Ishikawa (cell line): ENCODE measurements around the gene PPP4R4.

ENCODE experiments used
- CEBPB ChIP-seq: IDR thresholded peaks from 2 replicates; pipeline ENCODE4 v1.6.1; 2012
- CREB1 ChIP-seq: IDR thresholded peaks from 2 replicates; pipeline ENCODE4 v1.6.1; 2012; ENCODE audit warnings: low read depth
- EGR1 ChIP-seq: IDR thresholded peaks from 2 replicates; pipeline ENCODE4 v1.6.1; 2012
- EP300 ChIP-seq: IDR thresholded peaks from 2 replicates; pipeline ENCODE4 v1.6.1; 2012; ENCODE audit warnings: borderline replicate concordance
- FOXM1 ChIP-seq: IDR thresholded peaks from 2 replicates; pipeline ENCODE4 v1.6.1; 2012; ENCODE audit warnings: low read depth, borderline replicate concordance
- NFIC ChIP-seq: IDR thresholded peaks from 2 replicates; pipeline ENCODE4 v1.6.1; 2012
- RAD21 ChIP-seq: IDR thresholded peaks from 2 replicates; pipeline ENCODE4 v1.6.1; 2012; ENCODE audit warnings: low read depth
- REST ChIP-seq: IDR thresholded peaks from 2 replicates; pipeline ENCODE4 v1.6.1; 2012; ENCODE audit warnings: low read depth, mild to moderate bottlenecking
- TAF1 ChIP-seq: IDR thresholded peaks from 2 replicates; pipeline ENCODE4 v1.6.1; 2012; ENCODE audit warnings: low read depth, mild to moderate bottlenecking
- TEAD4 ChIP-seq: IDR thresholded peaks from 2 replicates; pipeline ENCODE4 v1.6.1; 2012
- USF1 ChIP-seq: IDR thresholded peaks from 2 replicates; pipeline ENCODE4 v1.6.1; 2012
- YY1 ChIP-seq: IDR thresholded peaks from 2 replicates; pipeline ENCODE4 v1.6.1; 2012; ENCODE audit warnings: low read depth
- ZBTB7A ChIP-seq: IDR thresholded peaks from 2 replicates; pipeline ENCODE4 v1.6.1; 2012; ENCODE audit warnings: low read depth
- TF ChIP-seq, protein P1 (sequence below): IDR thresholded peaks from 2 replicates; pipeline ENCODE4 v1.6.1; 2012

The PPP4R4 gene

DNA sequence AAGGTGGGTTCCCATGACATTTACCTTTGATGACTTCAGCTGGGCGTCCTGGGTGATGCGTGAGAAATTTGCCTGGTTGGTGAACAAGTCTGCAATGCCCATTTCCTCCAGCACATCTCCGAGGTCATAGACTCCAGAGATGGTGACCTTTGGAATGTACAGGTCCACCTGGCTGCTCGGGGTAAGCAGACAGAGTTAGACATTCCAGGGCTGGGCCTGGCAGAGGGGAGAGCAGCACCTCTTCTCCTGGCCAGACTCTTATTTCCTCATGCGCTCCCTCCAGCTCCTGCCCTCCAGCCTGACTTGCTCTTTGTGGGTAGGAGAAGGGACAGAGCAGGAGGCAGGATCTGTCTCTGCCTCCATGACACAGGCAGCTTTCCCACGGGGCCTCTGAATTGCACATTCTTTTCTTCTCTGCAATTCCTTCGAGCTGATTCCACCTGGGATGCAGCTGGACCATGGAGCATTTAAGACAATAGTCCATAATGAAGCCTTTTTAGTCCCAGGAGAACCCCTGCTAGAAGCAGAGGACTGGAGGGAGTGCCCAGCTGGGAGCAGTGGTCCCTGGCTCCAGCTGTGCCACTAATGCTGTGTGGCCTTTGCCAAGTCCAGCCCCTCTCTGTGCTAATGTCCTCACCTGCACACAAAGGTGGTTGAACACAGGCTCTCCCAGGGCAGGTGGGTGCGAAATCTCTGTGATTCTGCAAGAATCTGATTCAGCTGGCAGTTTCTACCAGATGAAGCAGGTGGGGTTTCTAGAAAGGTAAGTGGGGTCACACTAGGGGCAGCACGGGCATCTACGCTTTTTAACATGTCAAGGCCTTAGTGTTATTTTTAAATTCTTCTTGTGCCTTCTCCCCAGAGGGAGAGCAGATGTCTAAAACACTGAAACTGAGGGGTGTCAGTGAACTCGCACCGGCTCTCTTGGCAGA, 132.2 kb downstream of the PPP4R4 start:
- TF ChIP-seq EGR1: no peak
- TF ChIP-seq USF1: no peak
- no peak for TF ChIP-seq RAD21
- TF ChIP-seq, protein P1, sequence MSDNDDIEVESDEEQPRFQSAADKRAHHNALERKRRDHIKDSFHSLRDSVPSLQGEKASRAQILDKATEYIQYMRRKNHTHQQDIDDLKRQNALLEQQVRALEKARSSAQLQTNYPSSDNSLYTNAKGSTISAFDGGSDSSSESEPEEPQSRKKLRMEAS: no peak
- no peak for TF ChIP-seq FOXM1
- no peak for TF ChIP-seq EP300
- no peak for TF ChIP-seq TEAD4

GRCh38 chr14:94307410-94307992, 133.4 kb downstream of the PPP4R4 start:
- TF ChIP-seq RAD21 (peak; percentile 54), REST (no peak)

GRCh38 chr14:94309721-94310120, 135.6 kb downstream of the PPP4R4 start:
- TF ChIP-seq REST (no peak), EGR1 (no peak), CEBPB (no peak), CREB1 (no peak), USF1 (no peak), FOXM1 (no peak), ZBTB7A (no peak), YY1 (no peak), NFIC (no peak), EP300 (no peak)
- TF ChIP-seq, protein P1: no peak

- TF ChIP-seq TAF1 (no peak), NFIC (no peak)
These were observed 136.1 kb downstream of the PPP4R4 start for GRCh38 chr14:94310248-94310647.

DNA sequence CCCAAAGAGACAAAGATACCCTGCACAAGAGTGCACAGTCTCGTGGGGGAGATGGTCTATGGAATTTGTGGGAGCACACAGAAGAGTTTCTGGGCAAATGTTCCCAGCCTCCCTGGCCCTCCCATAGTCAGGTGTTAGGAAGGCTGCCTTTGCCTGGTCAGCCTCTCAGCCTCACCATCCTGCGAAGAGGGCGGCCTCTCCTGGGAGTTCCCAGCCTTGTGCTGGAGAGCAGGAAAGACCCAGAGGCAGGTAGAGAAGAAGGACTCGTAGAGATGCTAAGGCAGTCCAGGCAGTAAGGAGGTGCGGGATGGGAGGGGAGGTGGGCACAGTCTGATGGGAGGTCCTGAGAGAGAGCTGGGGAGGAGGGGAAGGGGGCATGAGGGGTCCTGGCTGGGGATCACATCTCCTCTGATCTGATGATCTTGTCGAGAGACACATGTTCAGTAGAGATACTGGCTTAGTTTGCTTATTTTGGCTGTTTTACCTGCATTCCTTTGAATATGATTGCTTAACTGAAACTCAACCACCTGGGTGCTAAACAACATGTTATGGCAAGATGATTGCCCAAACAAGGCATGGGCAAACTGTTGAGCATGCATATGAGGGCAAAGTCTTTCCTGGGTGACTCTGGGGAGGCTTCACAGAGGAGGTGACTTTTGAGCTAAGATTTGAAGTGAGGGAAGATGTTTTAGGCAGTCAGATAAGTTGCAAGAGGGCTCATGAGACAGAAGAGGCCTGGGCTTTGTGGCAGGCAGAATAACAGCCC, 138.5 kb downstream of the PPP4R4 start:
- TF ChIP-seq NFIC: no peak
- TF ChIP-seq RAD21: no peak
- TF ChIP-seq, protein P1: no peak
- TF ChIP-seq REST: no peak
